HG03039 (cell line): ENCODE data around the gene PVRIG.
"Not testable (repeated sequence)": the region's sequence is repeated elsewhere in the genome, so short reads cannot be mapped to it uniquely, and the experiment has no call there.

Experiments used
- ATAC-seq: cut with Tn5 transposase; IDR thresholded peaks from one replicate; pipeline ENCODE4 v1.9.1; 2021; ENCODE audit warnings: mild to moderate bottlenecking, moderate library complexity; ENCODE audit not compliant: unreplicated experiment

Gene PVRIG

DNA sequence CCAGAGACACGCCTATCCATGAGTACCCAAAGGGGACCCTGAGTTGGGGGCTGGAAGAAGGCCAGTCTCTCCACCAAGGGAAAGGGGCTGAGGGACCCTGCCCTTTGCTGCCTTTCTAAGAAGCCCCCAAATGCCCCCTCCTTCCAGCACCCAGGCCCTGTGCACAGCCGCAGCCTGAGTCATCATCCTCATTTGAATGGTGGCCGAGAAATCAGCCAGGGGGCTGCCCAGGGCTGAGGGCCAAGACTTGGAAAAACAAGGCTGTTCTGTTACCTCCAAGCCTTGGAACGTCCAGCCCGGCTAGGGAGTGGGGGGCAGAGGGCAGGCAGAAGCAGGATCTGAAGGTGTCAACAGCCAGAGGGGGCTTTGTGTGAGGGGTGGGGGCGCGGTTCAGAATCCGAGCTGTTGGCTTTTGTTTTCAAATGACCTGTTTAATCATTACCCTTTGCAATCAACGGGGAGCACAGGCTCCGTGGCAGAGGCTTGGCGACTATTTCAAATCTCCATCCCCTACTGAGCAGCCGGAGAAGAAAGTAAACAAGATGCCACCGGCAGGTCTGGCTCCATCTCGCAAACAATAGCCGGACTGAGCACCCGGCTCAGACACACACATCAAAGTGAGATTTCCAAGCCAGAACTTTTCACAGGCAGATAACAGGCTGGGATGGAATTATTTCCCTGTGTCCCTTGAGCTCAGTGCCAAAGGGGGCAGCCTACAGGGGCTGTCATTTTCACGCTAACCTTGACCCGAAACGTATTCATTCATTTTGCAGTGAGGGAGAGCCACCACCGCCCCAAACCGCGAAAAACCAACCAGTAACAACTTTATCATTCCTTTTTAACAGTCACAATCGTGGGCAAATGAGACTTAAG, 50.5 kb downstream of the PVRIG start:
- not testable (repeated sequence) for ATAC-seq
